Activated T-cell treated with anti-CD3 and anti-CD28 coated beads, Interleukin-2, amount 50 U/mL, for 4 hours (primary cell): ENCODE data around the gene HIRA. TPM values are rescaled to one million over a fixed set of nuclear protein-coding genes. Genes with fewer than 3 reads are reported as not detected.
"Not testable (repeated sequence)": the region's sequence is repeated elsewhere in the genome, so short reads cannot be mapped to it uniquely, and the experiment has no call there.

Source experiments
- ATAC-seq, 2 donors: fragments of 200-7000 bp; cut with Tn5 transposase; one replicate each; pipeline ENCODE4 v1.10.0; 2021
- DNase-seq: peaks from one replicate; pipeline ENCODE4 v3.0.0-alpha.2; 2020
- H3K27me3 Mint-ChIP-seq: one replicate; pipeline ENCODE4 v1.8.0; 2021; ENCODE audit warnings: low read depth, mixed read lengths
- H3K36me3 Mint-ChIP-seq: one replicate; pipeline ENCODE4 v1.8.0; 2022; ENCODE audit warnings: mixed read lengths; ENCODE audit not compliant: insufficient read depth
- H3K4me1 Mint-ChIP-seq: one replicate; pipeline ENCODE4 v1.8.0; 2021; ENCODE audit warnings: low read depth, mixed read lengths
- H3K4me3 Mint-ChIP-seq: one replicate; pipeline ENCODE4 v1.8.0; 2021; ENCODE audit warnings: mild to moderate bottlenecking, moderate library complexity, mixed read lengths
- H3K9me3 Mint-ChIP-seq: one replicate; pipeline ENCODE4 v1.8.0; 2021; ENCODE audit warnings: mixed read lengths
- total RNA-seq, 3 donors: library from RNA; stranded (reverse); gene quantifications; one replicate each; pipeline ENCODE4 v1.2.1, GENCODE V29; 2021

Gene HIRA
- total RNA-seq, 3 donors from 2014 or later = 36.8 to 41.4 (median 38.2) TPM

DNA sequence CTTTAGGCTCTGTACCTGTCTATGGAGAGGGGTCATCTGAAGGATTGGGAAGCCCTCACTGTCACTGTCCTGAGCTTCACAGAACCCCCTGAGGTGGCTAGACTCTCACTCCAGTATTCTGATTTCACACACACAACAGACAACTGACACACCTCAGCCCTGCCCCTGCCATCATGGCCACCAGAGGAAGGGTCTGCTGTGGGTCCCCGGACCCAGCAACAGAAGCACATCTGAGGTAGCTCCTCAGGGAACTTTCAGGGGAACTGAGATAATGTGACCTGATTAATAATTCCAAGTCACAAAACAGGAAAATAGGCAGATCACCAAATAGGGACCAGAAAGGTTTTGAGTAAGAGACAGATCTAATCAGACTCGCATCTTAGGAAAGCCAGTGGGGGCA, 23.5 kb upstream of the HIRA start:
- Mint-ChIP-seq H3K4me1 (peaks cover 3% of the 10 kb centered on the region), H3K4me3 (no peak overlapping the region), H3K36me3 (peaks cover 38% of the 10 kb centered on the region), H3K9me3 (no peaks in the 10 kb centered on the region), H3K27me3 (no peaks in the 10 kb centered on the region)
- DNase-seq (no peak), ATAC-seq (no peak)

GRCh38 chr22:19454156-19454555, 22.6 kb upstream of the HIRA start:
- no peaks in the 10 kb centered on the region for H3K9me3 Mint-ChIP-seq
- peaks cover 38% of the 10 kb centered on the region for H3K36me3 Mint-ChIP-seq
- DNase-seq (no peak), ATAC-seq (no peak)
- H3K27me3 Mint-ChIP-seq = no peaks in the 10 kb centered on the region
- no peak overlapping the region for H3K4me3 Mint-ChIP-seq
- H3K4me1 Mint-ChIP-seq = peaks cover 7% of the 10 kb centered on the region

DNA sequence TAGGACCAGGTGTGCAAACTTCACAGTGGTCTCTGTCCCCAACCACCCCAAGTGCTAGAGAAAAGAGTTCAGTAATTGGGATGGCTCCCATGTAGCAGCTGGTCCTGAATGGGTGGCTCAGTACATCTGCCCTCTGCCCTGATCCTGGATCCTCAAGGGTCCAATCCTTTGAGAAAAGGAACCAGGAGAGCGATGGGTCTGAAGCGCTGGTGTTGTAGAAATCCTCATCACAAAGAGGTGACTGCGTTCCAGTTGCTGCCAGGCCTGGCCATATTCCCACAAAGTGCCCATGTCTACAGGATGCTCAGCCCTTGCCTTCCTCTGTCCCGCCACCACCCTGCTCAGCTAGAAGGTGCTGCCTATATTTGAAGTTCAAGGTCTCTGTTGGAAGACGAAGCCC, 22.2 kb upstream of the HIRA start:
- Mint-ChIP-seq H3K4me3 (no peak overlapping the region), H3K4me1 (peaks cover 10% of the 10 kb centered on the region), H3K36me3 (peaks cover 38% of the 10 kb centered on the region), H3K27me3 (no peaks in the 10 kb centered on the region), H3K9me3 (no peaks in the 10 kb centered on the region)
- DNase-seq = no peak
- ATAC-seq = no peak

- H3K9me3 Mint-ChIP-seq = no peaks in the 10 kb centered on the region
- DNase-seq (no peak), ATAC-seq (no peak)
- H3K4me3 Mint-ChIP-seq = no peak overlapping the region
- peaks cover 34% of the 10 kb centered on the region for H3K36me3 Mint-ChIP-seq
- peaks cover 23% of the 10 kb centered on the region for H3K4me1 Mint-ChIP-seq
- H3K27me3 Mint-ChIP-seq = no peaks in the 10 kb centered on the region
Measured at GRCh38 chr22:19451570-19451969, 20.0 kb upstream of the HIRA start.

DNA sequence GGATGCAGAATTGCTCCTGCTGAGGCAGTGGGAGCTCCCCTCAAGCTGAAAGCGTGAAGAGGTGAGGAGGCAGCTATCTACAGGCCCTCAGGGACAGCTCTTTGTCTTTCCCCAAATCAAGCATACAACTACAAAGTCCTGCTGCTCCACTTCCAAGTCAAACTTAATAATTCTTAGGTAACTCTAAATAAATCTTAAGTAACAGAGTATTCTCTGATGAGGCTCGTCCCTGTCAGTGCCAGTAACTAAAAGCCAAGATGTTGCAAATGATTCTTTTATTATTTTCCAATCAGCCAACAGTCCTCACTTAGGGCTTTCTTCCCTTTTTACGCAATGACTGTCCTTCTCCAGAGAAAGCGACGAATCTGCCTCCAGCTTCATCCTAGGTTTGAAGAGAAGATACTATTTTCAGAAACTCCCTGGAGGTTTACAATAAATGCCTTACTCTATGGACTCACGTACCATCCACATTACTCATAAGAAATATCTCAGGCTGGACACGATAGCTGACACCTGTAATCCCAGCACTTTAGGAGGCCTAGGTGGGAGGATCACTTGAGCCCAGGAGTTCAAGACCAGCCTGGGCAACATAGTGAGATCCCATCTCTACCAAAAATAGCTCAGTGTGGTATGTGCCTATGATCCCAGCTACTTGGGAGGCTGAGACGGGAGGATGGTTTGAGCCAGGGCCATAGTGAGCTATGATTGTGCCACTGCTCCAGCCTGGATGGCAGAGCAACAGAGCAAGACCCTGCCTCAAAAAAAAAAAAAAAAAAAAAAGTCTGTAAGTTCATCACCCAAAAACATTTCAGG, 19.0 kb upstream of the HIRA start:
- DNase-seq (no peak), ATAC-seq (no peak)
- Mint-ChIP-seq H3K27me3 (no peaks in the 10 kb centered on the region), H3K9me3 (no peaks in the 10 kb centered on the region), H3K4me1 (peaks cover 28% of the 10 kb centered on the region), H3K4me3 (no peak overlapping the region), H3K36me3 (peaks cover 31% of the 10 kb centered on the region)

GRCh38 chr22:19449422-19449767, 17.9 kb upstream of the HIRA start:
- H3K9me3 Mint-ChIP-seq = no peaks in the 10 kb centered on the region
- H3K4me3 Mint-ChIP-seq = no peak overlapping the region
- H3K36me3 Mint-ChIP-seq = peaks cover 21% of the 10 kb centered on the region
- ATAC-seq (no peak), DNase-seq (no peak)
- peaks cover 36% of the 10 kb centered on the region for H3K4me1 Mint-ChIP-seq
- no peaks in the 10 kb centered on the region for H3K27me3 Mint-ChIP-seq

GRCh38 chr22:19448739-19449421, 17.3 kb upstream of the HIRA start:
- Mint-ChIP-seq H3K4me1 (peaks cover 37% of the 10 kb centered on the region), H3K9me3 (no peaks in the 10 kb centered on the region), H3K27me3 (no peaks in the 10 kb centered on the region), H3K4me3 (peak overlapping the region; percentile 94), H3K36me3 (peaks cover 16% of the 10 kb centered on the region)
- ATAC-seq = peak; percentile 25 to 27
- no peak for DNase-seq

DNA sequence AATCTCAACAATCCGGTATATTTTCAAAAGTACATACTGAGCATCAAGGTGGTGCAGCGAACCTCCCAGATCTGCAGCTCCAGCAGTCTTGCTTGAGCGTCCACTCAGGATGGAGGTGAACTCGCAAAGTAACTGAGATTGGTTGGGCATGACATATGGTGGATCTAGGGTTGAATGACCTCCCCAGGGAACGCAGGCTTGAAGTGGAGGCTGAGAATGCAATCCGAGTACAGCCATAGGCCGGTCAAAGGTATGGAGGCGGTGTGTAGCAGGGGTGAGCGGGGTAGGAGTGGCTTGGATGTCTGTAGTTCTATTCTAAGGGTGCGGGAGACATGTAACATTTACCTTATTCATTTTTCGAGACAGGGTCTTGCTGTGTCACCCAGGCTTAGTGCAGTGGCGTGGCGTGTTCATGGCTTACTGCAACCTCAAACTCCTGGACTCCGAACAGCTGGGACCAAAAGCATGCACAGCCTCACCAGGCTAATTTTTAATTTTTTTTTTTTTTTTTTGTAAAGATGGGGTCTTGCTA, 16.6 kb upstream of the HIRA start:
- H3K36me3 Mint-ChIP-seq = peaks cover 14% of the 10 kb centered on the region
- no peak for DNase-seq
- ATAC-seq = peak; percentile 3 to 11
- no peaks in the 10 kb centered on the region for H3K9me3 Mint-ChIP-seq
- H3K4me3 Mint-ChIP-seq = peak overlapping the region; percentile 94
- no peaks in the 10 kb centered on the region for H3K27me3 Mint-ChIP-seq
- peaks cover 37% of the 10 kb centered on the region for H3K4me1 Mint-ChIP-seq

DNA sequence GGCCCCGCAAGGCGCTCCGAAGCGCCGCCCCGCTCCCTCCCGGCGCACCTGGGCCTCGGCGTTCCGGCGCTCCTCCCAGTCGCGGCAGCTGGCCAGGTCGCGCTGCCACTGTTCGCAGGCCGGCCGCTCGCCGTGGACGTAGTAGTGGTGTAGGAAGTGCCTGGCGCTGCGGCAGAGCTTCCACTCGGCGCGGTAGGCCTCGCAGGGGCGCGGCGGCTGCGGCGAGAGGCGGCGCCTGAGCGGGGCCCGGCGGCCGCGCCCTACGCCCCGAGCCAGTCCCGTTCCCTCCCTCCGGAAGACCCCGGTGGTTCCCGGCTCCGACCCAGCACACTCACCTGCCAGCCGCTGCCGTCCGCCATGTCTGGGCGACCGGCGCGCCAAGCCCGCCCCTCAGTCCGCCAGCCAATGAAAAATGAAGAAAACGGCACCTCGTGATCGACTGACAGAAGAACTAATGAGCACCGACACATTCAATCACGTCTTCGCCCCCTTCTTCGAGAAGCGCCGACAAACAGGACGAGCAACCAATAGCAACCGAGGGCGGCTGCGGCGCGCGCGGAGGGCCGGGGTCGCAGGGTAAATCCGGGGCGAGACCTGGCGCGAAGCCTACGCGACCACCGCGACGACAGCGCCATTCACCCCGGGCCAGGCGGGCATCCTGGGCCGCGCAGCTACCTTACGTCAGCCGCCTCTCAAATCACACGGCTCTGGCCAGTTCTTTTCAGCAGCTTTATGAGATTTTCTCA, 16.0 kb upstream of the HIRA start, which contains the start of gene C22orf39:
C22orf39 (minus strand) TSS at position 382 of the 746 bp plus-strand sequence; CDS start at position 359, 23 bp downstream.
- Mint-ChIP-seq H3K4me3 (peak within 1 kb of the TSS; percentile 94), H3K27me3 (no peaks in the 10 kb centered on the region), H3K36me3 (peaks cover 11% of the 10 kb centered on the region), H3K9me3 (no peaks in the 10 kb centered on the region), H3K4me1 (peaks cover 37% of the 10 kb centered on the region)
- DNase-seq = peak; percentile 79
- ATAC-seq = peak; percentile 92 to 93

GRCh38 chr22:19446603-19447329, 15.2 kb upstream of the HIRA start:
- Mint-ChIP-seq H3K4me3 (peak overlapping the region; percentile 94), H3K9me3 (no peaks in the 10 kb centered on the region), H3K4me1 (peaks cover 38% of the 10 kb centered on the region), H3K27me3 (no peaks in the 10 kb centered on the region), H3K36me3 (peaks cover 7% of the 10 kb centered on the region)
- DNase-seq (no peak), ATAC-seq (no peak)

- not testable (repeated sequence) for H3K36me3 Mint-ChIP-seq, ATAC-seq, H3K27me3 Mint-ChIP-seq, DNase-seq, H3K9me3 Mint-ChIP-seq
- Mint-ChIP-seq H3K4me1 (peaks cover 38% of the 10 kb centered on the region), H3K4me3 (peak overlapping the region; percentile 0)
Measured at GRCh38 chr22:19445279-19445982, 13.9 kb upstream of the HIRA start.

GRCh38 chr22:19443544-19444211, 12.1 kb upstream of the HIRA start:
- ATAC-seq (no peak), DNase-seq (no peak)
- H3K36me3 Mint-ChIP-seq = peaks cover 5% of the 10 kb centered on the region
- H3K4me1 Mint-ChIP-seq = peaks cover 31% of the 10 kb centered on the region
- no peaks in the 10 kb centered on the region for H3K9me3 Mint-ChIP-seq
- H3K4me3 Mint-ChIP-seq = no peak overlapping the region
- no peaks in the 10 kb centered on the region for H3K27me3 Mint-ChIP-seq

DNA sequence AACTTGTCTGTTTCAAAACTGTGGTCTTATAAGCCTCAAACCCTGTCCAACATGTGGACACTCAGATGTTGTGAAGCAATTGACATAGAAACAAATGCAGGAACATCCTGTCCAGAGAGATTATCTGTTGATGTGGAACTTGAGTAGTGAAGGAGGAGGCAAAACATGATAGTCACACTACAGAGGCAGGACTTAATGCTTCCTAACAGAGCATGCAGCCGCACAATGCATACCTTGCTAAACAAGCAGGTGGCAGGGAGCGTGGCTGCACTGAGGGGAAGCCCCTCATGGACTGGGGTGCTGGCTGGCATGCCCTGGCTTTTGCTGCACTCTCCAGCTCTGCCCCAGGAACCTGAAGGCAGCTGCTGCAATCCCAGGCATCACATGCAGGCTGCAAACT, 10.6 kb upstream of the HIRA start:
- DNase-seq = no peak
- Mint-ChIP-seq H3K36me3 (peaks cover 11% of the 10 kb centered on the region), H3K4me1 (peaks cover 26% of the 10 kb centered on the region), H3K9me3 (no peaks in the 10 kb centered on the region), H3K27me3 (no peaks in the 10 kb centered on the region), H3K4me3 (no peak overlapping the region)
- ATAC-seq = no peak
